ENCODE data around the gene TIE1. TPM values are rescaled to one million over a fixed set of nuclear protein-coding genes. Genes with fewer than 3 reads are reported as not detected.

TIE1 gene
- total RNA-seq, 1 donor from 2014 or later = not detected

DNA sequence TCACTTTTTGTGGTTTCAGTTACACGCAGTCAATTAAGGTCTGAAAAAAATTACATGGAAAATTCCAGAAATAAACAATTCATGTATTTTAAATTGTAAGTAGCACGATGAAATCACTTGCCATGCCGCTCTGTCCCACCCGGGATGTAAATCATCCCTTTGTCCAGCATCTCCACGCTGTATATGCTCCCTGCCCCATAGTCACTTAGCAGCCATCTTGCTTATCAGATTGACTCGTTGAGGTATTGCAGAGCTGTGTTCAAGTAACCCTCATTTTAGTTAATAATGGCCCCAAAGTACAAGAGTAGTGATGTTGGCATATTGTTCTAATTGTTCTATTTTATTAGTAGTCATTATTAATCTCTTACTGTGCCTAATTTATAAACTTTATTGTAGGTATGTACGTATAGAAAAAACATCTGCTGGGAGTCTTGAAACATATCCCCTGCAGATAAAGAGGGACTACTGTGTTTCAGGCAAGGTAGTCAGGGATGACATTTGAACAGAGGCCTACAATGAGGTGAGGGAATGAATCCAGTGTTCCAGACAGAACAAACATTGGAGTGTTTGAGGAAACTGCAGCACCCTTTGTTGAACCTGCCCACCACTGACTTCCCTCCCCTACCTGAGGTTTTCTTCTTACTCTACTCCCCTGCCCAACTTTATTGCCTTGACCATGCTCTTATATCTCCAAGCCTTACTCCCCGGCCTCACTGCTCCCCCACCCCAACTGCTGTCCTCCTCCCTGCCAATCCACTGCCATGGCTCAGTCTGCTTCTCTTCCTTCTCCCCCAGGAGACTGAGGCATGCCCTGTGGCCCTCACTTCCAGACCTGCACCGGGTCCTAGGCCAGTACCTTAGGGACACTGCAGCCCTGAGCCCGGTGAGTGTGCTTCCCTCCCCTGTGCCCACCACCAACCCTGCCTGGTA is 50.9 kb downstream of the TIE1 start:
- DNase-seq (no peak), ATAC-seq (ENCODE audit: low read depth) (no peak)
- H3K27me3 Mint-ChIP-seq = no peaks in the 10 kb centered on the region
- intact Hi-C loops (cut with micrococcal nuclease) = loop anchor here (10.0 kb wide), 1 partner anchor 623 kb away; the partner anchor contains the start of genes ATP6V0B, B4GALT2 and DPH2
- TF ChIP-seq CTCF (IDR thresholded peaks at IDR 0.05) = no peak
- peaks cover 11% of the 10 kb centered on the region for H3K4me1 Mint-ChIP-seq
- peaks cover 2% of the 10 kb centered on the region for H3K36me3 Mint-ChIP-seq (ENCODE audit: low read depth)
- ChIA-PET POLR2A (no interaction called here), CTCF (no interaction called here)
- no peaks in the 10 kb centered on the region for H3K9me3 Mint-ChIP-seq
- H3K27ac Mint-ChIP-seq = no peak overlapping the region
- H3K4me3 Mint-ChIP-seq = no peak overlapping the region

DNA sequence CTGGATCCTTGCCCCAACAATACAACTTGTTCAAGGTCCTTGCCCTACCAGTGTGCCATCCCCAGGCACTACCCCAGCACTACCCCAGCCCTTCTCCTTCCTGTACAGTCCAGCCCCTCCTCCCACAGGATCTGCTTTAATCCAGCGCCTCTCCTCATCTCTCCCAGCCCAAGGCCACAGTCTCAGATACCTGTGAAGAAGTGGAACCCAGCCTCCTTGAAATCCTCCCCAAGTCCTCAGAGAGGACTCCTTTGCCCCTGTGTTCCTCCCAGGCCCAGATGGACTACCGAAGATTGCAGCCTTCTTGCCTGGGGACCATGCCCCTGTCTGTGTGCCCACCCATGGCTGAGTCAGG is 51.5 kb downstream of the TIE1 start:
- Mint-ChIP-seq H3K27me3 (no peaks in the 10 kb centered on the region), H3K9me3 (no peaks in the 10 kb centered on the region), H3K4me3 (no peak overlapping the region), H3K4me1 (peaks cover 11% of the 10 kb centered on the region), H3K36me3 (ENCODE audit: low read depth) (peaks cover 2% of the 10 kb centered on the region), H3K27ac (no peak overlapping the region)
- TF ChIP-seq CTCF (IDR thresholded peaks at IDR 0.05) = no peak
- ATAC-seq (ENCODE audit: low read depth) = no peak
- ChIA-PET POLR2A (interaction anchor here (0.9 kb wide), 1 partner anchor 102 kb away, joined by 4 read pairs; the partner anchor contains the start of gene HYI), CTCF (no interaction called here)
- DNase-seq = no peak
- intact Hi-C loops (cut with micrococcal nuclease) = loop anchor here (10.0 kb wide), 1 partner anchor 622 kb away; the partner anchor contains the start of genes ATP6V0B, B4GALT2 and DPH2

GRCh38 chr1:43352881-43353280 is 52.1 kb downstream of the TIE1 start:
- Mint-ChIP-seq H3K4me1 (peaks cover 14% of the 10 kb centered on the region), H3K4me3 (no peak overlapping the region), H3K9me3 (no peaks in the 10 kb centered on the region), H3K27me3 (no peaks in the 10 kb centered on the region), H3K36me3 (ENCODE audit: low read depth) (peaks cover 2% of the 10 kb centered on the region), H3K27ac (no peak overlapping the region)
- CTCF ChIA-PET = no interaction called here
- TF ChIP-seq CTCF (IDR thresholded peaks at IDR 0.05) = no peak
- intact Hi-C loops (cut with micrococcal nuclease) = loop anchor here (10.0 kb wide), 1 partner anchor 622 kb away; the partner anchor contains the start of genes ATP6V0B, B4GALT2 and DPH2
- DNase-seq = no peak
- POLR2A ChIA-PET = interaction anchor here (0.6 to 0.9 kb wide), 3 partner anchors 16 to 113 kb away, joined by 4 to 8 read pairs (median 4); partner anchors contain the start of gene HYI
- ATAC-seq (ENCODE audit: low read depth) = no peak

DNA sequence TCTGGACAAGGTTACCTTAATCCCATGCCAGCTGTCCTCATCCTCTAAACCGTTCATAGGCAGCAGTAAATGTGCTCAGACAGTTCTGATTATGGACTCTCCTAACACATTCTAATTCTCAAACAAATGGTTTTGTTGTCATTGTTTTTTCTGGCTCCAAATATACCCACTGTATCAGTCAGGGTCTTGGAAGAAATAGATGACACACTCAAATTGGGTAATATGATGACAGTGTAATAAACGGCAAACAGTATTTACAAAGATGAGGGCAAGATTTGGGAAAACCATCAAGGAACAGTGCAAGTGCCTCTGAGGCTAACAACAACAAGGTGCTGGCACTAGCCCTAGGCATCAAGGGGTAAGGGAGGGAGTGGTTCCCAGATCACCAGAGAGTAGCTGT is 53.7 kb downstream of the TIE1 start:
- POLR2A ChIA-PET = interaction anchor here (1.0 kb wide), 1 partner anchor 14 kb away, joined by 5 read pairs; the partner anchor contains the start of gene ELOVL1
- intact Hi-C loops (cut with micrococcal nuclease) = loop anchor here (10.0 kb wide), 1 partner anchor 620 kb away; the partner anchor contains the start of genes ATP6V0B, B4GALT2 and DPH2
- Mint-ChIP-seq H3K4me3 (no peak overlapping the region), H3K27ac (no peak overlapping the region), H3K36me3 (ENCODE audit: low read depth) (peaks cover 6% of the 10 kb centered on the region), H3K4me1 (peaks cover 20% of the 10 kb centered on the region), H3K27me3 (no peaks in the 10 kb centered on the region), H3K9me3 (no peaks in the 10 kb centered on the region)
- ATAC-seq (ENCODE audit: low read depth) (no peak), DNase-seq (no peak)
- TF ChIP-seq CTCF (IDR thresholded peaks at IDR 0.05) = no peak
- CTCF ChIA-PET = no interaction called here

DNA sequence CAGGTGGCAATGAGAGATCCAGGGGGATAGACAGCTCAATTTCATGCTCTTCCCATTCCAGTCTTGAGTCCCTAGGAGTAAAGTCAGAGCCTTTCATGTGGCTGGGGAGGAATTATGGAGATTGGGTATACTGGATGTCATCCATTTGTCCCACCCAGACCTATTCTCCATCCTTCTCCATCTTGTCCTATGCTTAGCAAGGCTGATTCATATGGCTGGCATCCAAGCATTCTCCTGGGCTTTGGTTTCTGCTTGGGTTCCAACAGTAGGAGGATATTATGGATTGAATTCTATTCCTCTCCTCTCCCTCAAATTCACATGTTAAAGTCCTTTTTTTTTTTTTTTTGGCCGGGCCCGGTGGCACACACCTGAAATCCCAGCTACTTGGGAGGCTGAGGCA is 54.2 kb downstream of the TIE1 start:
- no peak overlapping the region for H3K4me3 Mint-ChIP-seq
- H3K36me3 Mint-ChIP-seq (ENCODE audit: low read depth) = peaks cover 6% of the 10 kb centered on the region
- TF ChIP-seq CTCF (IDR thresholded peaks at IDR 0.05) = no peak
- H3K27me3 Mint-ChIP-seq = no peaks in the 10 kb centered on the region
- ATAC-seq (ENCODE audit: low read depth) = no peak
- ChIA-PET CTCF (no interaction called here), POLR2A (interaction anchor here (0.7 to 1.0 kb wide), 2 partner anchors 9 to 13 kb away, joined by 5 to 6 read pairs; partner anchors contain the start of gene ELOVL1)
- peaks cover 19% of the 10 kb centered on the region for H3K4me1 Mint-ChIP-seq
- no peaks in the 10 kb centered on the region for H3K9me3 Mint-ChIP-seq
- DNase-seq = no peak
- intact Hi-C loops (cut with micrococcal nuclease) = loop anchor here (10.0 kb wide), 1 partner anchor 620 kb away; the partner anchor contains the start of genes ATP6V0B, B4GALT2 and DPH2
- no peak overlapping the region for H3K27ac Mint-ChIP-seq

Data from activated B cell treated with CpG ODN at 0.5 μM for 24 hours (primary cell).